Measurements from ENCODE around the gene PHF21A. TPM values are rescaled to one million over a fixed set of nuclear protein-coding genes. Genes with fewer than 3 reads are reported as not detected.

Gene PHF21A
- total RNA-seq, 2 experiments from 2014 or later = 36.2 to 40.4 TPM

- H3K4me3 Mint-ChIP-seq = no peak overlapping the region
- ATAC-seq (no peak), DNase-seq (no peak)
- no peak overlapping the region for H3K27ac Mint-ChIP-seq
- no peaks in the 10 kb centered on the region for H3K9me3 Mint-ChIP-seq
- H3K4me1 Mint-ChIP-seq (ENCODE audit: low read depth) = peaks cover 14% of the 10 kb centered on the region
- ChIA-PET POLR2A (no interaction called here), CTCF (interaction anchor here (1.4 to 1.9 kb wide), 2 partner anchors 165 to 178 kb away, joined by 5 to 6 read pairs; no protein-coding TSS in a partner anchor)
- intact Hi-C loops (cut with micrococcal nuclease) = no loop called here
- H3K27me3 Mint-ChIP-seq = no peaks in the 10 kb centered on the region
- no peaks in the 10 kb centered on the region for H3K36me3 Mint-ChIP-seq (ENCODE audit: low read depth)
- TF ChIP-seq CTCF (IDR thresholded peaks at IDR 0.05) = no peak
Measured at GRCh38 chr11:46130286-46130940, 9.2 kb upstream of the PHF21A start.

- DNase-seq (no peak), ATAC-seq (no peak)
- no peaks in the 10 kb centered on the region for H3K9me3 Mint-ChIP-seq
- ChIA-PET CTCF (interaction anchor here (1.9 kb wide), 1 partner anchor 164 kb away, joined by 6 read pairs; no protein-coding TSS in a partner anchor), POLR2A (interaction anchor here (0.6 kb wide), 2 partner anchors 125 to 214 kb away, joined by 3 to 6 read pairs; no protein-coding TSS in a partner anchor)
- H3K4me1 Mint-ChIP-seq (ENCODE audit: low read depth) = peaks cover 14% of the 10 kb centered on the region
- no peaks in the 10 kb centered on the region for H3K27me3 Mint-ChIP-seq
- intact Hi-C loops (cut with micrococcal nuclease) = loop anchor here (10.0 kb wide), 2 partner anchors 106 to 176 kb away; no protein-coding TSS in a partner anchor
- no peak overlapping the region for H3K27ac Mint-ChIP-seq
- H3K36me3 Mint-ChIP-seq (ENCODE audit: low read depth) = no peaks in the 10 kb centered on the region
- no peak for TF ChIP-seq CTCF (IDR thresholded peaks at IDR 0.05)
- no peak overlapping the region for H3K4me3 Mint-ChIP-seq
Measured at GRCh38 chr11:46129133-46129532, 7.9 kb upstream of the PHF21A start.

- H3K27ac Mint-ChIP-seq = no peak overlapping the region
- POLR2A ChIA-PET = no interaction called here
- peaks cover 20% of the 10 kb centered on the region for H3K4me1 Mint-ChIP-seq (ENCODE audit: low read depth)
- CTCF ChIA-PET = interaction anchor here (0.9 to 1.8 kb wide), 5 partner anchors 8 to 162 kb away, joined by 3 to 5 read pairs (median 3); no protein-coding TSS in a partner anchor
- DNase-seq (peak; percentile 71), ATAC-seq (peak; percentile 97)
- no peaks in the 10 kb centered on the region for H3K9me3 Mint-ChIP-seq
- peak; percentile 50 for TF ChIP-seq CTCF (IDR thresholded peaks at IDR 0.05)
- no peaks in the 10 kb centered on the region for H3K27me3 Mint-ChIP-seq
- no peaks in the 10 kb centered on the region for H3K36me3 Mint-ChIP-seq (ENCODE audit: low read depth)
- intact Hi-C loops (cut with micrococcal nuclease) = loop anchor here (10.0 kb wide), 2 partner anchors 108 to 178 kb away; no protein-coding TSS in a partner anchor
- H3K4me3 Mint-ChIP-seq = no peak overlapping the region
Measured at GRCh38 chr11:46127150-46127638, 5.9 kb upstream of the PHF21A start.

- POLR2A ChIA-PET = no interaction called here
Measured at GRCh38 chr11:46125284-46125683, 4.0 kb upstream of the PHF21A start.

More at GRCh38 chr11:46125284-46125683, 4.0 kb upstream of the PHF21A start:
- no peak for TF ChIP-seq CTCF (IDR thresholded peaks at IDR 0.05)
- CTCF ChIA-PET = interaction anchor here (0.7 kb wide), 2 partner anchors 9 to 114 kb away, joined by 3 to 4 read pairs; no protein-coding TSS in a partner anchor
- intact Hi-C loops (cut with micrococcal nuclease) = loop anchor here (10.0 kb wide), 2 partner anchors 110 to 180 kb away; no protein-coding TSS in a partner anchor
- H3K4me3 Mint-ChIP-seq = no peak overlapping the region
- no peak for ATAC-seq
- no peak for DNase-seq
- peaks cover 20% of the 10 kb centered on the region for H3K4me1 Mint-ChIP-seq (ENCODE audit: low read depth)
- no peaks in the 10 kb centered on the region for H3K36me3 Mint-ChIP-seq (ENCODE audit: low read depth)
- H3K9me3 Mint-ChIP-seq = no peaks in the 10 kb centered on the region
- no peaks in the 10 kb centered on the region for H3K27me3 Mint-ChIP-seq
- no peak overlapping the region for H3K27ac Mint-ChIP-seq

Data from activated CD8-positive, alpha-beta T cell treated with anti-CD3 and anti-CD28 coated beads for 36 hours (primary cell).